ENCODE measurements around the gene GLRX. TPM values are rescaled to one million over a fixed set of nuclear protein-coding genes. Genes with fewer than 3 reads are reported as not detected.

The GLRX gene
- total RNA-seq, 1 donor from 2014 or later: 60.2 TPM

GRCh38 chr5:95806687-95807086 lies 15.8 kb downstream of the GLRX start:
- intact Hi-C loops (cut with micrococcal nuclease): loop anchor here (5.0 to 10.0 kb wide), 2 partner anchors 156 to 252 kb away; partner anchors contain the start of genes ARSK, ELL2 and SKIC3
- H3K27me3 Mint-ChIP-seq: no peaks in the 10 kb centered on the region
- H3K9me3 Mint-ChIP-seq: no peaks in the 10 kb centered on the region

DNA sequence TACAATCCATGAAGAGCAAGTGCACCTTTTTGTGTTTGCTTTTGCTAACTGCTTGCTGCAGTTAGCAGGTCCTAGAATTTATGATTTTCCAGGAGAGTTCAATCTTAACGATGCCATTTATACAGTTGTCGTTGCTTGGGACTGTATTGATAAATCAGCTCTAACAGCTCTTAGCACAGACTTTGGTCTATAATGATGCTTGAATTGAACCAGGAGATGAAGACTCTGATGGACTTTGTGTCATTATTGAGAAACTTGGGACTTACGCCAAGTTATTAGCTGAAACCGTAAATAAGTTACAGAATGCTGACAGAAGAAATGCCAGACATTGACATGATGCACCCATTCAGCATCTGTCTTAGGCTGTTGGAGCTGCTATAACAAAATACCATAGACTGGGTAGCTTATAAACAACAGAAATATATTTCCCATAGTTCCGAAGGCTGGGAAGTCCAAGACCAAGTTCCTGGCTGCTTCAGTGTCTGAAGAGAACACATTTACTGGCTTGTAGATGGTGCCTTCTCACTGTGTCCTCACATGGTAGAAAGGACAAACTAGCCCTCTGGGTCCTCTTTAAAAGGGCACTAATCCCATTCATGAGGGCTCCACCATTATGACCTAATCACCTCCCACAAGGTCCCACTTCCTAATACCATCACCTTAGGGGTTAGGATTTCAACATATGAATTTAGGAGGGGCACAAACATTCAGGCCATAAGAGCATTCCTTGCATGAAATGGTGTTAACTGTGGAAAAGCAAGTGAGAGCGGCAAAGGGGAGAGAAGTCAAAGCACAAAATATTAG lies 17.6 kb downstream of the GLRX start:
- H3K9me3 Mint-ChIP-seq: no peaks in the 10 kb centered on the region
- ChIA-PET POLR2A (interaction anchor here (0.6 to 8.8 kb wide), 4 partner anchors 14 to 30 kb away, joined by 3 to 203 read pairs (median 6); partner anchors contain the start of gene GLRX), CTCF (interaction anchor here (1.1 to 4.3 kb wide), 2 partner anchors 14 to 24 kb away, joined by 3 to 12 read pairs; no protein-coding TSS in a partner anchor)
- no peak overlapping the region for H3K4me3 Mint-ChIP-seq
- peaks cover 27% of the 10 kb centered on the region for H3K4me1 Mint-ChIP-seq
- intact Hi-C loops (cut with micrococcal nuclease): loop anchor here (5.0 to 10.0 kb wide), 2 partner anchors 157 to 250 kb away; partner anchors contain the start of genes ARSK, ELL2 and SKIC3
- peaks cover 4% of the 10 kb centered on the region for H3K36me3 Mint-ChIP-seq (ENCODE audit: low read depth)
- TF ChIP-seq, protein P1, sequence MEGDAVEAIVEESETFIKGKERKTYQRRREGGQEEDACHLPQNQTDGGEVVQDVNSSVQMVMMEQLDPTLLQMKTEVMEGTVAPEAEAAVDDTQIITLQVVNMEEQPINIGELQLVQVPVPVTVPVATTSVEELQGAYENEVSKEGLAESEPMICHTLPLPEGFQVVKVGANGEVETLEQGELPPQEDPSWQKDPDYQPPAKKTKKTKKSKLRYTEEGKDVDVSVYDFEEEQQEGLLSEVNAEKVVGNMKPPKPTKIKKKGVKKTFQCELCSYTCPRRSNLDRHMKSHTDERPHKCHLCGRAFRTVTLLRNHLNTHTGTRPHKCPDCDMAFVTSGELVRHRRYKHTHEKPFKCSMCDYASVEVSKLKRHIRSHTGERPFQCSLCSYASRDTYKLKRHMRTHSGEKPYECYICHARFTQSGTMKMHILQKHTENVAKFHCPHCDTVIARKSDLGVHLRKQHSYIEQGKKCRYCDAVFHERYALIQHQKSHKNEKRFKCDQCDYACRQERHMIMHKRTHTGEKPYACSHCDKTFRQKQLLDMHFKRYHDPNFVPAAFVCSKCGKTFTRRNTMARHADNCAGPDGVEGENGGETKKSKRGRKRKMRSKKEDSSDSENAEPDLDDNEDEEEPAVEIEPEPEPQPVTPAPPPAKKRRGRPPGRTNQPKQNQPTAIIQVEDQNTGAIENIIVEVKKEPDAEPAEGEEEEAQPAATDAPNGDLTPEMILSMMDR (IDR thresholded peaks at IDR 0.05): no peak
- no peak overlapping the region for H3K27ac Mint-ChIP-seq
- no peak for ATAC-seq (ENCODE audit: low read depth)
- no peak for DNase-seq
- H3K27me3 Mint-ChIP-seq: no peaks in the 10 kb centered on the region

More at GRCh38 chr5:95806687-95807086, 15.8 kb downstream of the GLRX start:
- POLR2A ChIA-PET: interaction anchor here (8.8 kb wide), 1 partner anchor 14 kb away, joined by 203 read pairs; the partner anchor contains the start of gene GLRX
- DNase-seq (no peak), ATAC-seq (ENCODE audit: low read depth) (no peak)
- TF ChIP-seq, protein P1 (IDR thresholded peaks at IDR 0.05): no peak
- H3K27ac Mint-ChIP-seq: no peak overlapping the region
- peaks cover 7% of the 10 kb centered on the region for H3K36me3 Mint-ChIP-seq (ENCODE audit: low read depth)
- H3K4me1 Mint-ChIP-seq: peaks cover 44% of the 10 kb centered on the region
- CTCF ChIA-PET: interaction anchor here (1.4 to 5.3 kb wide), 2 partner anchors 25 to 162 kb away, joined by 4 to 63 read pairs; no protein-coding TSS in a partner anchor
- H3K4me3 Mint-ChIP-seq: no peak overlapping the region

GRCh38 chr5:95803271-95804148 lies 19.0 kb downstream of the GLRX start:
- H3K9me3 Mint-ChIP-seq: no peaks in the 10 kb centered on the region
- intact Hi-C loops (cut with micrococcal nuclease): loop anchor here (10.0 kb wide), 1 partner anchor 249 kb away; the partner anchor contains the start of genes ARSK and SKIC3
- peaks cover 4% of the 10 kb centered on the region for H3K36me3 Mint-ChIP-seq (ENCODE audit: low read depth)
- no peaks in the 10 kb centered on the region for H3K27me3 Mint-ChIP-seq
- no peak for DNase-seq
- ChIA-PET POLR2A (interaction anchor here (1.0 to 8.8 kb wide), 3 partner anchors 14 to 32 kb away, joined by 3 to 203 read pairs (median 6); partner anchors contain the start of gene GLRX), CTCF (interaction anchor here (1.1 to 4.3 kb wide), 2 partner anchors 15 to 22 kb away, joined by 3 to 12 read pairs; no protein-coding TSS in a partner anchor)
- TF ChIP-seq, protein P1 (IDR thresholded peaks at IDR 0.05): no peak
- H3K4me3 Mint-ChIP-seq: no peak overlapping the region
- peaks cover 12% of the 10 kb centered on the region for H3K4me1 Mint-ChIP-seq
- no peak for ATAC-seq (ENCODE audit: low read depth)
- H3K27ac Mint-ChIP-seq: no peak overlapping the region

- DNase-seq: no peak
- Mint-ChIP-seq H3K27ac (no peak overlapping the region), H3K4me1 (no peaks in the 10 kb centered on the region), H3K9me3 (no peaks in the 10 kb centered on the region), H3K36me3 (ENCODE audit: low read depth) (peaks cover 4% of the 10 kb centered on the region), H3K4me3 (no peak overlapping the region), H3K27me3 (no peaks in the 10 kb centered on the region)
- no peak for ATAC-seq (ENCODE audit: low read depth)
- intact Hi-C loops (cut with micrococcal nuclease): loop anchor here (10.0 kb wide), 1 partner anchor 247 kb away; the partner anchor contains the start of genes ARSK and SKIC3
- ChIA-PET POLR2A (interaction anchor here (0.9 kb wide), 1 partner anchor 33 kb away, joined by 3 read pairs; no protein-coding TSS in a partner anchor), CTCF (interaction anchor here (4.3 kb wide), 1 partner anchor 21 kb away, joined by 12 read pairs; no protein-coding TSS in a partner anchor)
- TF ChIP-seq, protein P1 (IDR thresholded peaks at IDR 0.05): no peak
Observed at GRCh38 chr5:95801961-95802360, 20.6 kb downstream of the GLRX start.
